Smooth muscle cell of bladder (primary cell): ENCODE results near the gene NINJ2. TPM values are rescaled to one million over a fixed set of nuclear protein-coding genes. Genes with fewer than 3 reads are reported as not detected.

ENCODE experiments used
- total RNA-seq: library from RNA; depleted of rRNA; stranded (reverse); fragments of >200 nt; gene quantifications from 2 replicates; pipeline ENCODE4 v1.2.3, GENCODE V29; 2014

The NINJ2 gene, protein sequence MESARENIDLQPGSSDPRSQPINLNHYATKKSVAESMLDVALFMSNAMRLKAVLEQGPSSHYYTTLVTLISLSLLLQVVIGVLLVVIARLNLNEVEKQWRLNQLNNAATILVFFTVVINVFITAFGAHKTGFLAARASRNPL
- total RNA-seq: 1.8 and 3.1 TPM in 2 replicates

DNA sequence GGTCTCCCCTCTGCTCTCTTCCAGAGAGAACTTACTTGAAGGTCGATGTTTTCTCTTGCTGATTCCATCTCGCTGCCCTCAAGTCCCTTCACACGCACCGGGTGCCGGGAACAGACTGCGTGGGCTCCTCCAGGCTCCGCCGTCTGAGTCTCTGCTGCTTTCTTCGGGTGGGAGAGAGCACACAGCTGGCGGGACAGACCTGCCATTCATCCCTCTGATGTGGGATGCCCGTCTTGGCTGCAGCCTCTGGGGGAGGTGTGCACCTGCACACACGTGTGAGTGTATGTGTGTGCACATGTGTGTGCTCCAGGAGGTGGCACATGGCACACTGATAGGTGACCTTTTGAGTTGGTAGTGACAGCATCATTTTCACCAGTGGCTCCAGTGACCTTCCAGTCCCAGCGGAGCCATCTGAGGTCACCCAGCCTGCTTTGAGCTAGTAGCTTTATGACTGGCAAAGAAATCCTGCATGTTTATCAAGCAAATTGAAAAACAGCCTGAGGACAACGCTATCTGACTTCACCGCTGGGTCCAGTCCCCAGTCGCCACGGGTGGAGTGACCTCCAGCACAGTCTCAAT is at the start of gene NINJ2:
TSS of gene NINJ2 (minus strand) at position 153 of the 579 bp plus-strand sequence. CDS start at position 68, 85 bp downstream.

Other genes with a start within 250 kb of the NINJ2 start
- under 0.01 TPM in 1 of 2 replicates, not detected in the other for gene B4GALNT3, start 203.5 kb downstream of the NINJ2 start, total RNA-seq
- 60.8 and 66.7 TPM in 2 replicates for gene WNK1, start 89.1 kb upstream of the NINJ2 start, total RNA-seq